B cell (primary cell): ENCODE data around the gene ICA1. TPM values are rescaled to one million over a fixed set of nuclear protein-coding genes. Genes with fewer than 3 reads are reported as not detected.

ENCODE experiments used
- ATAC-seq: fragments of 200-7000 bp; cut with Tn5 transposase; one replicate; pipeline ENCODE4 v1.10.0; 2021; ENCODE audit warnings: low read depth, mild to moderate bottlenecking, moderate number of reproducible peaks, moderate library complexity
- CTCF ChIA-PET: fragments of 350-600 bp; sonication (Branson Sonifier 250); formaldehyde crosslinking; loops from one replicate; lab custom pipeline; 2021; ENCODE audit warnings: antibody characterized with exemption, inconsistent platforms; lab: Charles Lee
- POLR2A ChIA-PET: fragments of 350-600 bp; sonication (Branson Sonifier 250); formaldehyde crosslinking; loops from one replicate; lab custom pipeline; 2021; ENCODE audit warnings: antibody characterized with exemption; lab: Charles Lee
- DNase-seq: peaks from one replicate; pipeline ENCODE4 v3.0.0; 2013
- H2AFZ ChIP-seq: 2 replicates; pipeline ENCODE4 v1.6.1; 2012; ENCODE audit warnings: mild to moderate bottlenecking, low read depth, low read length; ENCODE audit not compliant: insufficient read depth, poor library complexity, severe bottlenecking
- H3K27ac ChIP-seq, 2 donors: 1 replicate in 1 of 2; 2 replicates in 1 of 2; pipeline ENCODE4 v1.5.1; 2012 to 2013; ENCODE audit warnings: low read length in 2 of 2, mild to moderate bottlenecking in 2 of 2, moderate library complexity in 1 of 2
- H3K27me3 ChIP-seq, 4 experiments: fragments of 200-600 bp in 1 of 4; sonication (generic) in 1 of 4; replicated peaks in 1 of 4; 1 replicate in 2 of 4; 2 replicates in 2 of 4; pipeline versions ENCODE4 v1.6.1 to v1.7.0; 2013 to 2016; ENCODE audit warnings: low read length in 3 of 4, mild to moderate bottlenecking in 2 of 4, mixed read lengths in 1 of 4, moderate library complexity in 1 of 4; ENCODE audit not compliant: insufficient read depth in 4 of 4, control insufficient read depth in 3 of 4; ENCODE audit errors: control extremely low read depth in 1 of 4
- H3K36me3 ChIP-seq, 2 experiments: replicated peaks in 1 of 2; 1 replicate in 1 of 2; 2 replicates in 1 of 2; pipeline versions ENCODE4 v1.6.1 to v1.7.1; 2013; ENCODE audit warnings: low read length in 1 of 2; ENCODE audit not compliant: insufficient read depth in 2 of 2, control insufficient read depth in 1 of 2; ENCODE audit errors: control extremely low read depth in 1 of 2, extremely low read depth in 1 of 2
- H3K4me1 ChIP-seq, 2 donors: fragments of 200-600 bp in 1 of 2; sonication (generic) in 1 of 2; 1 replicate in 1 of 2; 2 replicates in 1 of 2; pipeline versions ENCODE4 v1.5.1 to v1.6.1; 2013 to 2017; ENCODE audit warnings: low read length in 2 of 2; ENCODE audit not compliant: control insufficient read depth in 2 of 2, insufficient read depth in 2 of 2
- H3K4me2 ChIP-seq: replicated peaks from 2 replicates; pipeline ENCODE3; 2012; ENCODE audit warnings: mild to moderate bottlenecking, low read depth, low read length; ENCODE audit not compliant: poor library complexity, severe bottlenecking
- H3K4me3 ChIP-seq, 5 experiments: fragments of 200-600 bp in 1 of 5; sonication (generic) in 1 of 5; 1 replicate in 3 of 5; 2 replicates in 2 of 5; pipeline versions ENCODE4 v1.5.1 to v1.7.0; 2011 to 2016; ENCODE audit warnings: low read length in 4 of 5, mild to moderate bottlenecking in 4 of 5, low read depth in 2 of 5, control low read depth in 1 of 5, moderate library complexity in 1 of 5; ENCODE audit not compliant: insufficient read depth in 1 of 5; ENCODE audit errors: control extremely low read depth in 1 of 5, extremely low read depth in 1 of 5
- H3K79me2 ChIP-seq: fragments of 200-600 bp; sonication (generic); one replicate; pipeline ENCODE4 v1.6.0; 2016; ENCODE audit warnings: low read length; ENCODE audit not compliant: control insufficient read depth, insufficient read depth
- H3K9ac ChIP-seq: fragments of 200-600 bp; sonication (generic); 2 replicates; pipeline ENCODE4 v1.6.1; 2017; ENCODE audit warnings: mild to moderate bottlenecking, low read length, moderate library complexity
- H3K9me3 ChIP-seq, 3 donors: one replicate each; pipeline versions ENCODE4 v1.6.1 to v1.7.1; 2013; ENCODE audit warnings: low read length in 2 of 3; ENCODE audit not compliant: control insufficient read depth in 2 of 3, insufficient read depth in 1 of 3; ENCODE audit errors: control extremely low read depth in 1 of 3
- H4K20me1 ChIP-seq: 2 replicates; pipeline ENCODE4 v1.6.0; 2012; ENCODE audit warnings: mild to moderate bottlenecking, low read length; ENCODE audit not compliant: insufficient read depth, control insufficient read depth, poor library complexity, severe bottlenecking
- H3K27ac Mint-ChIP-seq: one replicate; pipeline ENCODE4 v1.8.0; 2021; ENCODE audit warnings: mixed read lengths
- H3K27me3 Mint-ChIP-seq: one replicate; pipeline ENCODE4 v1.8.0; 2021; ENCODE audit warnings: mixed read lengths
- H3K4me1 Mint-ChIP-seq: one replicate; pipeline ENCODE4 v1.8.0; 2021; ENCODE audit warnings: mixed read lengths
- H3K4me3 Mint-ChIP-seq: one replicate; pipeline ENCODE4 v1.8.0; 2021; ENCODE audit warnings: mixed read lengths
- H3K9me3 Mint-ChIP-seq: one replicate; pipeline ENCODE4 v1.8.0; 2022; ENCODE audit warnings: mixed read lengths; ENCODE audit not compliant: insufficient read depth
- EZH2 ChIP-seq: IDR thresholded peaks from 2 replicates; pipeline ENCODE4 v1.6.1; 2012; ENCODE audit warnings: borderline replicate concordance, low read depth, mild to moderate bottlenecking, moderate library complexity, low read length; ENCODE audit not compliant: insufficient read depth, poor library complexity, severe bottlenecking
- WGBS: methylation state at CpG from one replicate; pipeline ENCODE4 v1.1.5; 2013; ENCODE audit warnings: missing lambda C conversion rate; ENCODE audit not compliant: insufficient coverage; 5-methylcytosine and 5-hydroxymethylcytosine counted together
- intact Hi-C: fragments of 100-400 bp; cut with micrococcal nuclease; formaldehyde crosslinking; loops from one replicate; pipeline ENCODE4 v1.10.0; 2022
- polyA plus RNA-seq: library from polyadenylated mRNA; depleted of rRNA; stranded (reverse); fragments of >200 nt; gene quantifications from 2 replicates; pipeline ENCODE4 v1.2.3, GENCODE V29; 2012
- total RNA-seq, 2 donors: library from RNA; stranded (reverse); fragments of 120-200 nt in 1 of 2; gene quantifications; 1 replicate in 1 of 2; 2 replicates in 1 of 2; pipeline versions ENCODE4 v1.2.3 to v1.2.4, GENCODE V29; 2013 to 2022
- TF ChIP-seq, protein P1 (sequence below): fragments of 200-600 bp; IDR thresholded peaks from one replicate; pipeline ENCODE4 v1.8.0; 2022; ENCODE audit warnings: antibody characterized with exemption, mild to moderate bottlenecking

ICA1 gene
- total and polyA plus RNA-seq, 2 donors (not counting 1 experiment from before 2014, with no cell fraction given), result 0.03 TPM; not detected in 1

DNA sequence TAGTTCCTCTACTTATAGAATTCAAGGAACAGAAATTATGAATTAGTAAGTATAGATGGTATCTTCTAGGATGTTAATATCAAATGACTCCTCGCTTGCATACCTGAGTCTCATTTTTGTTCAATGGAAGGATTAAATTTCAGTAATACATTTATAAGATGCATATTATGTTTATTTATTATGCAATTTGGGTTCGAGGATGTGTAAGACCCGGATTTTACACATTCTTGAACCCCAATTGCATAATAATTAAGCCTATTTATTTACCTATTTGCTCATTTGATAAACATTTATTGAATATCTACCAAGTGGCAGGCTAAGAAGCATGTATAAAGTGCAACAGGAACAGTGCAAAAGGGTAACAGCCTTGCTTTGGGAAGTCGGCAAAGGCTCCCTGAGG, 52.6 kb downstream of the ICA1 start:
- ATAC-seq, result no peak
- Mint-ChIP-seq H3K27ac (no peak overlapping the region), H3K27me3 (no peaks in the 10 kb centered on the region), H3K9me3 (no peaks in the 10 kb centered on the region), H3K4me1 (no peaks in the 10 kb centered on the region), H3K4me3 (no peak overlapping the region)
- H3K36me3 ChIP-seq, result no peaks in the 10 kb centered on the region
- no peaks in the 10 kb centered on the region for H3K9me3 ChIP-seq
- no peak overlapping the region for H2AFZ ChIP-seq
- ChIA-PET POLR2A (no interaction called here), CTCF (no interaction called here)
- no peaks in the 10 kb centered on the region for H4K20me1 ChIP-seq
- intact Hi-C loops, result no loop called here
- H3K9ac ChIP-seq, result no peak overlapping the region
- H3K27me3 ChIP-seq, result no peaks in the 10 kb centered on the region
- H3K27ac ChIP-seq, result no peak overlapping the region
- no peak for DNase-seq
- no peak overlapping the region for H3K4me2 ChIP-seq
- H3K4me3 ChIP-seq, result no peak overlapping the region
- no peaks in the 10 kb centered on the region for H3K79me2 ChIP-seq
- no peaks in the 10 kb centered on the region for H3K4me1 ChIP-seq
- TF ChIP-seq, protein P1, sequence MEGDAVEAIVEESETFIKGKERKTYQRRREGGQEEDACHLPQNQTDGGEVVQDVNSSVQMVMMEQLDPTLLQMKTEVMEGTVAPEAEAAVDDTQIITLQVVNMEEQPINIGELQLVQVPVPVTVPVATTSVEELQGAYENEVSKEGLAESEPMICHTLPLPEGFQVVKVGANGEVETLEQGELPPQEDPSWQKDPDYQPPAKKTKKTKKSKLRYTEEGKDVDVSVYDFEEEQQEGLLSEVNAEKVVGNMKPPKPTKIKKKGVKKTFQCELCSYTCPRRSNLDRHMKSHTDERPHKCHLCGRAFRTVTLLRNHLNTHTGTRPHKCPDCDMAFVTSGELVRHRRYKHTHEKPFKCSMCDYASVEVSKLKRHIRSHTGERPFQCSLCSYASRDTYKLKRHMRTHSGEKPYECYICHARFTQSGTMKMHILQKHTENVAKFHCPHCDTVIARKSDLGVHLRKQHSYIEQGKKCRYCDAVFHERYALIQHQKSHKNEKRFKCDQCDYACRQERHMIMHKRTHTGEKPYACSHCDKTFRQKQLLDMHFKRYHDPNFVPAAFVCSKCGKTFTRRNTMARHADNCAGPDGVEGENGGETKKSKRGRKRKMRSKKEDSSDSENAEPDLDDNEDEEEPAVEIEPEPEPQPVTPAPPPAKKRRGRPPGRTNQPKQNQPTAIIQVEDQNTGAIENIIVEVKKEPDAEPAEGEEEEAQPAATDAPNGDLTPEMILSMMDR, result no peak
- no peak for TF ChIP-seq EZH2
- 100% methylated on average over 1 of the region's 4 CpGs for WGBS

DNA sequence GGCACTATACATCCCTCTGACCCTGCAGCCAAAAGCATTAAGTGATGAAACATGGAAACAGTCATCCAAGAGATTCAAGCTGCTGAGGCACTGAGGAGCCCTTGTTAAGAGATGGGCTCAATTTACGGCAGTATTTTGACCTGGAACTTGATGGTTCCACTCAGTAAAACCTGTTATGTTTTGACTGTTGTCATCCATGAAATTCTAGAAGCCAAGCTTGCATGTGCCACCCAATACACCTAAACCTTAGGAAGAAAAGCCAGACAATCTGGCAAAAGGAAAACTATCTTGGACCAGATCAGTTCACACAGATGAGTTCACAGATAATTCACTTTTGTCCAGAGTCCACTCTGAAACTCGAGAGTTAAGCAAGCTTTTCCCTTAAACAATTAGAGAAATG, 53.2 kb downstream of the ICA1 start:
- H2AFZ ChIP-seq, result no peak overlapping the region
- Mint-ChIP-seq H3K4me3 (no peak overlapping the region), H3K9me3 (no peaks in the 10 kb centered on the region), H3K27ac (no peak overlapping the region), H3K27me3 (no peaks in the 10 kb centered on the region), H3K4me1 (no peaks in the 10 kb centered on the region)
- H3K4me2 ChIP-seq, result no peak overlapping the region
- H3K79me2 ChIP-seq, result no peaks in the 10 kb centered on the region
- no peaks in the 10 kb centered on the region for H4K20me1 ChIP-seq
- no peak overlapping the region for H3K4me3 ChIP-seq
- H3K36me3 ChIP-seq, result no peaks in the 10 kb centered on the region
- H3K9ac ChIP-seq, result no peak overlapping the region
- TF ChIP-seq, protein P1, result no peak
- no peak for TF ChIP-seq EZH2
- H3K9me3 ChIP-seq, result no peaks in the 10 kb centered on the region
- CTCF ChIA-PET, result no interaction called here
- DNase-seq (no peak), ATAC-seq (no peak)
- intact Hi-C loops, result no loop called here
- H3K27me3 ChIP-seq, result no peaks in the 10 kb centered on the region
- WGBS, result 80% methylated on average over 2 of the region's 2 CpGs
- no peak overlapping the region for H3K27ac ChIP-seq
- POLR2A ChIA-PET, result no interaction called here
- H3K4me1 ChIP-seq, result no peaks in the 10 kb centered on the region
